B cell (primary cell): Measurements from ENCODE around the gene LMAN1. TPM values are rescaled to one million over a fixed set of nuclear protein-coding genes. Genes with fewer than 3 reads are reported as not detected.

Experiments
- ATAC-seq: fragments of 200-7000 bp; cut with Tn5 transposase; one replicate; pipeline ENCODE4 v1.10.0; 2021; ENCODE audit warnings: low read depth, mild to moderate bottlenecking, moderate number of reproducible peaks, moderate library complexity
- CTCF ChIA-PET: fragments of 350-600 bp; sonication (Branson Sonifier 250); formaldehyde crosslinking; loops from one replicate; lab custom pipeline; 2021; ENCODE audit warnings: antibody characterized with exemption, inconsistent platforms; lab: Charles Lee
- POLR2A ChIA-PET: fragments of 350-600 bp; sonication (Branson Sonifier 250); formaldehyde crosslinking; loops from one replicate; lab custom pipeline; 2021; ENCODE audit warnings: antibody characterized with exemption; lab: Charles Lee
- DNase-seq: peaks from one replicate; pipeline ENCODE4 v3.0.0; 2013
- H2AFZ ChIP-seq: 2 replicates; pipeline ENCODE4 v1.6.1; 2012; ENCODE audit warnings: mild to moderate bottlenecking, low read depth, low read length; ENCODE audit not compliant: insufficient read depth, poor library complexity, severe bottlenecking
- H3K27ac ChIP-seq, 2 donors: 1 replicate in 1 of 2; 2 replicates in 1 of 2; pipeline ENCODE4 v1.5.1; 2012 to 2013; ENCODE audit warnings: low read length in 2 of 2, mild to moderate bottlenecking in 2 of 2, moderate library complexity in 1 of 2
- H3K27me3 ChIP-seq, 4 experiments: fragments of 200-600 bp in 1 of 4; sonication (generic) in 1 of 4; replicated peaks in 1 of 4; 1 replicate in 2 of 4; 2 replicates in 2 of 4; pipeline versions ENCODE4 v1.6.1 to v1.7.0; 2013 to 2016; ENCODE audit warnings: low read length in 3 of 4, mild to moderate bottlenecking in 2 of 4, mixed read lengths in 1 of 4, moderate library complexity in 1 of 4; ENCODE audit not compliant: insufficient read depth in 4 of 4, control insufficient read depth in 3 of 4; ENCODE audit errors: control extremely low read depth in 1 of 4
- H3K36me3 ChIP-seq, 2 experiments: replicated peaks in 1 of 2; 1 replicate in 1 of 2; 2 replicates in 1 of 2; pipeline versions ENCODE4 v1.6.1 to v1.7.1; 2013; ENCODE audit warnings: low read length in 1 of 2; ENCODE audit not compliant: insufficient read depth in 2 of 2, control insufficient read depth in 1 of 2; ENCODE audit errors: control extremely low read depth in 1 of 2, extremely low read depth in 1 of 2
- H3K4me1 ChIP-seq, 2 donors: fragments of 200-600 bp in 1 of 2; sonication (generic) in 1 of 2; 1 replicate in 1 of 2; 2 replicates in 1 of 2; pipeline versions ENCODE4 v1.5.1 to v1.6.1; 2013 to 2017; ENCODE audit warnings: low read length in 2 of 2; ENCODE audit not compliant: control insufficient read depth in 2 of 2, insufficient read depth in 2 of 2
- H3K4me2 ChIP-seq: replicated peaks from 2 replicates; pipeline ENCODE3; 2012; ENCODE audit warnings: mild to moderate bottlenecking, low read depth, low read length; ENCODE audit not compliant: poor library complexity, severe bottlenecking
- H3K4me3 ChIP-seq, 5 experiments: fragments of 200-600 bp in 1 of 5; sonication (generic) in 1 of 5; 1 replicate in 3 of 5; 2 replicates in 2 of 5; pipeline versions ENCODE4 v1.5.1 to v1.7.0; 2011 to 2016; ENCODE audit warnings: low read length in 4 of 5, mild to moderate bottlenecking in 4 of 5, low read depth in 2 of 5, control low read depth in 1 of 5, moderate library complexity in 1 of 5; ENCODE audit not compliant: insufficient read depth in 1 of 5; ENCODE audit errors: control extremely low read depth in 1 of 5, extremely low read depth in 1 of 5
- H3K79me2 ChIP-seq: fragments of 200-600 bp; sonication (generic); one replicate; pipeline ENCODE4 v1.6.0; 2016; ENCODE audit warnings: low read length; ENCODE audit not compliant: control insufficient read depth, insufficient read depth
- H3K9ac ChIP-seq: fragments of 200-600 bp; sonication (generic); 2 replicates; pipeline ENCODE4 v1.6.1; 2017; ENCODE audit warnings: mild to moderate bottlenecking, low read length, moderate library complexity
- H3K9me3 ChIP-seq, 3 donors: one replicate each; pipeline versions ENCODE4 v1.6.1 to v1.7.1; 2013; ENCODE audit warnings: low read length in 2 of 3; ENCODE audit not compliant: control insufficient read depth in 2 of 3, insufficient read depth in 1 of 3; ENCODE audit errors: control extremely low read depth in 1 of 3
- H4K20me1 ChIP-seq: 2 replicates; pipeline ENCODE4 v1.6.0; 2012; ENCODE audit warnings: mild to moderate bottlenecking, low read length; ENCODE audit not compliant: insufficient read depth, control insufficient read depth, poor library complexity, severe bottlenecking
- H3K27ac Mint-ChIP-seq: one replicate; pipeline ENCODE4 v1.8.0; 2021; ENCODE audit warnings: mixed read lengths
- H3K27me3 Mint-ChIP-seq: one replicate; pipeline ENCODE4 v1.8.0; 2021; ENCODE audit warnings: mixed read lengths
- H3K4me1 Mint-ChIP-seq: one replicate; pipeline ENCODE4 v1.8.0; 2021; ENCODE audit warnings: mixed read lengths
- H3K4me3 Mint-ChIP-seq: one replicate; pipeline ENCODE4 v1.8.0; 2021; ENCODE audit warnings: mixed read lengths
- H3K9me3 Mint-ChIP-seq: one replicate; pipeline ENCODE4 v1.8.0; 2022; ENCODE audit warnings: mixed read lengths; ENCODE audit not compliant: insufficient read depth
- EZH2 ChIP-seq: IDR thresholded peaks from 2 replicates; pipeline ENCODE4 v1.6.1; 2012; ENCODE audit warnings: borderline replicate concordance, low read depth, mild to moderate bottlenecking, moderate library complexity, low read length; ENCODE audit not compliant: insufficient read depth, poor library complexity, severe bottlenecking
- WGBS: methylation state at CpG from one replicate; pipeline ENCODE4 v1.1.5; 2013; ENCODE audit warnings: missing lambda C conversion rate; ENCODE audit not compliant: insufficient coverage; 5-methylcytosine and 5-hydroxymethylcytosine counted together
- intact Hi-C: fragments of 100-400 bp; cut with micrococcal nuclease; formaldehyde crosslinking; loops from one replicate; pipeline ENCODE4 v1.10.0; 2022
- polyA plus RNA-seq: library from polyadenylated mRNA; depleted of rRNA; stranded (reverse); fragments of >200 nt; gene quantifications from 2 replicates; pipeline ENCODE4 v1.2.3, GENCODE V29; 2012
- total RNA-seq, 2 donors: library from RNA; stranded (reverse); fragments of 120-200 nt in 1 of 2; gene quantifications; 1 replicate in 1 of 2; 2 replicates in 1 of 2; pipeline versions ENCODE4 v1.2.3 to v1.2.4, GENCODE V29; 2013 to 2022
- TF ChIP-seq, protein P1 (sequence below): fragments of 200-600 bp; IDR thresholded peaks from one replicate; pipeline ENCODE4 v1.8.0; 2022; ENCODE audit warnings: antibody characterized with exemption, mild to moderate bottlenecking

LMAN1 gene
- total and polyA plus RNA-seq, 2 donors (not counting 1 experiment from before 2014, with no cell fraction given), result 9.2 to 41.1 TPM

DNA sequence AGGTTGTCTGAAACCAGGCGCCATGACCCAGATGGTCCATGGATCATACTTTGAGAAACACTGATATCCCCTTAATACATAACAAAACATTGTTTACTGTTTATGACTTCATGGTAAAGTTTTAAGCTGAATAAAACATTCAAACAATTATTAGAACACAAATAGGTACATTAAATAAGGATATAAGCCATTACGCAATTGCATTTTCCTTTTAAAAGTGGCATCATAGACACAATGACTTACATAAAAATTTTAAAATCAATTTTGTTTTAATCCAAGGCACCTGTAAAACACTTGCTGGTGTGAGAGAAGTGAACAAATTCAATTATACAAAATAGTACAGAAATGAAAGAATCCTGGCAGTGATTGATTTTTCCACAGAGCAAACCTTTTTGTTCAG, 30.4 kb downstream of the LMAN1 start:
- Histone ChIP-seq H3K9ac (no peak overlapping the region), H3K4me3 (no peak overlapping the region), H3K27me3 (no peaks in the 10 kb centered on the region), H3K4me2 (no peak overlapping the region), H3K79me2 (no peaks in the 10 kb centered on the region), H3K36me3 (peaks cover 9 to 40% of the 10 kb centered on the region in 2 experiments), H3K9me3 (no peaks in the 10 kb centered on the region), H3K27ac (no peak overlapping the region), H2AFZ (no peak overlapping the region), H3K4me1 (no peaks in the 10 kb centered on the region), H4K20me1 (no peaks in the 10 kb centered on the region)
- POLR2A ChIA-PET, result no interaction called here
- Mint-ChIP-seq H3K4me1 (no peaks in the 10 kb centered on the region), H3K27ac (no peak overlapping the region), H3K27me3 (no peaks in the 10 kb centered on the region), H3K4me3 (no peak overlapping the region), H3K9me3 (no peaks in the 10 kb centered on the region)
- intact Hi-C loops, result no loop called here
- ATAC-seq, result no peak
- WGBS, result no CpG with 5 or more reads among the region's 2 CpGs
- TF ChIP-seq, protein P1, sequence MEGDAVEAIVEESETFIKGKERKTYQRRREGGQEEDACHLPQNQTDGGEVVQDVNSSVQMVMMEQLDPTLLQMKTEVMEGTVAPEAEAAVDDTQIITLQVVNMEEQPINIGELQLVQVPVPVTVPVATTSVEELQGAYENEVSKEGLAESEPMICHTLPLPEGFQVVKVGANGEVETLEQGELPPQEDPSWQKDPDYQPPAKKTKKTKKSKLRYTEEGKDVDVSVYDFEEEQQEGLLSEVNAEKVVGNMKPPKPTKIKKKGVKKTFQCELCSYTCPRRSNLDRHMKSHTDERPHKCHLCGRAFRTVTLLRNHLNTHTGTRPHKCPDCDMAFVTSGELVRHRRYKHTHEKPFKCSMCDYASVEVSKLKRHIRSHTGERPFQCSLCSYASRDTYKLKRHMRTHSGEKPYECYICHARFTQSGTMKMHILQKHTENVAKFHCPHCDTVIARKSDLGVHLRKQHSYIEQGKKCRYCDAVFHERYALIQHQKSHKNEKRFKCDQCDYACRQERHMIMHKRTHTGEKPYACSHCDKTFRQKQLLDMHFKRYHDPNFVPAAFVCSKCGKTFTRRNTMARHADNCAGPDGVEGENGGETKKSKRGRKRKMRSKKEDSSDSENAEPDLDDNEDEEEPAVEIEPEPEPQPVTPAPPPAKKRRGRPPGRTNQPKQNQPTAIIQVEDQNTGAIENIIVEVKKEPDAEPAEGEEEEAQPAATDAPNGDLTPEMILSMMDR, result no peak
- no peak for TF ChIP-seq EZH2
- no peak for DNase-seq
- CTCF ChIA-PET, result interaction anchor here (1.5 kb wide), 1 partner anchor 10 kb away, joined by 4 read pairs; the partner anchor contains the start of gene CPLX4

DNA sequence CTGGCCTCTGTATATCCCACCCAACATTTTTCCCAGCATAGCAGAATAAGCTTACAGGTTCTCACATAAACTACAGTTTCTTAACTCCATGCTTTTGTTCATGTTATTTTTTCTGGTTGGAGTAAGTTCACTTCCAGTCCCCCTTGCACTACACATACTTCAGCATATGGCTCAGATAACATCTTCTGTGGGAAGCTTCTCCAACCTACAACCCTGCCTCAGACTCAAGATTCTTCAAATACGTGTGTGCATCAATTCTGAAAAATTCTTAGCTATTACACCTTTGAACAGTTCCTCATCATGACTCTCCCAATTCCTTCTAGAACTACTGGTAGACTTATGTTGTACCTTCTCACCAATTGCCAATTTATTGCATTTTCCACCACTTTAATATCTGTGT, 33.1 kb downstream of the LMAN1 start:
- 100% methylated on average over 1 of the region's 1 CpG for WGBS
- H3K27ac Mint-ChIP-seq, result no peak overlapping the region

More for the DNA sequence above, 33.1 kb downstream of the LMAN1 start:
- CTCF ChIA-PET, result interaction anchor here (1.4 kb wide), 1 partner anchor 14 kb away, joined by 3 read pairs; no protein-coding TSS in a partner anchor
- Histone ChIP-seq H3K9ac (no peak overlapping the region), H3K9me3 (no peaks in the 10 kb centered on the region), H4K20me1 (no peaks in the 10 kb centered on the region), H3K79me2 (no peaks in the 10 kb centered on the region), H3K36me3 (peaks cover 5 to 30% of the 10 kb centered on the region in 2 experiments), H3K4me2 (no peak overlapping the region), H3K27ac (no peak overlapping the region), H3K4me1 (no peaks in the 10 kb centered on the region), H3K27me3 (peaks cover 0 to 5% (median 0%) of the 10 kb centered on the region in 4 experiments), H3K4me3 (no peak overlapping the region), H2AFZ (no peak overlapping the region)
- H3K4me1 Mint-ChIP-seq, result no peaks in the 10 kb centered on the region
- H3K27me3 Mint-ChIP-seq, result peaks cover 1% of the 10 kb centered on the region
- H3K4me3 Mint-ChIP-seq, result no peak overlapping the region
- no peaks in the 10 kb centered on the region for H3K9me3 Mint-ChIP-seq
- TF ChIP-seq, protein P1, result no peak
- TF ChIP-seq EZH2, result no peak
- DNase-seq (no peak), ATAC-seq (no peak)
- intact Hi-C loops, result no loop called here
- POLR2A ChIA-PET, result no interaction called here
